Measurements from ENCODE around the gene SLC13A2.
"Not testable (repeated sequence)": the region's sequence is repeated elsewhere in the genome, so short reads cannot be mapped to it uniquely, and the experiment has no call there.

SLC13A2 gene

DNA sequence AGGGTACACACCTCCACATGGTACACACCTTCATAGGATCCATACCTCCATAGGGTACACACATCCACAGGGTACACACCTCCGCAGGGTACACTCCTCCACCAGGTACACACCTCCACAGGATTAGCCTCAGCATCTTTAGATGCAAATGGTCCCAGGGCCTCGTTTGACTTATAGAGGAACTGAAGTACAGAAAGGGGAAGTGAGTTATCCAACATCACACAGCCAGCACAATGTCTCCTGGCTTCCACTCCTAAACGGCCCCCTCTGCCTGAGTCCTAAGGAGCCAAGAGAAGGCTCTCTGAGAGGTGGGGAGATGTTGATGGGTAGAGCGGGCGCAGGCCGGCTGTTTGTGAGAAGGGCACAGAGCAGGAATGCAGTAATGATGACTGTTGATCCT, 44.7 kb downstream of the SLC13A2 start:
- no peak for DNase-seq (ENCODE audit: low read depth in 2 of 2)

DNA sequence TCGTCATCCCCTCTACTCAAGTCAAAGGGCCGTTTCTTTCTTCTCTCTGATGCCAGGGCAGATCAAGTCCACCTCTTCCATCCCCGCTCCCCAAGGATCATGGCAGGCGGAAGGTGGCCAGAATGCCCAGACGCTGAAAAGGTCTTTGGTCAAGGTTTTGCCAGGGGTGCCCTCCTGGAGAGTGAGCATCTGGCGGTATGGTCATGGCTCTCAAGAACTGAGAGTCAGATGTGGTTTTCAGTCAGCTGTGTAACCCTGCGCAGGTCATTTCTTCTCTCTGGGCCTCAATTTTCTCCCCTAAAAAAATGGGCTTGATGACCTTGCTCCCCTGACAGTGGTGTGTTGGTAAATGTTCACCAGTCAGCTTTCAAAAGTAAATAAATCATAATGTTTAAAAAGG, 45.1 kb downstream of the SLC13A2 start:
- DNase-seq (ENCODE audit: low read depth in 2 of 2) = no peak

DNA sequence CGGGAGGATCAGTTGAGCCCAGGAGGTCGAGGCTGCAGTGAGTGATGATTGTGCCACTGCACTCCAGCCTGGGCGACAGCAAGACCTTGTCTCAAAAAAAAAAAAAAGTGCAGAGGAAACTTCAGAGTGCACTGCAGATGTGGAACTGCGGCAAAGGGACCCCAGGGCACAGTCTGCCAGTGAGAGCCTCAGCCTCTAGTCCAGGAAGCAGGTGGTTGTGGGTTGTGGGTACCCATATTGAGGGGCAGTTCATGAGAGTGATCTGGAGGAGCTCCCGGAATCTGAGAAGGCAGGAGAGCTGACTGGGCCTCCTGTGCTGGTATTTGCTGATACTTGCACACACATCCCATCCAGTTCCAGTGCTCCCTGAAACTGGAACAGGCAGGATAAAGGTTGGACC, 45.8 kb downstream of the SLC13A2 start:
- DNase-seq (ENCODE audit: low read depth in 2 of 2) = no peak

DNA sequence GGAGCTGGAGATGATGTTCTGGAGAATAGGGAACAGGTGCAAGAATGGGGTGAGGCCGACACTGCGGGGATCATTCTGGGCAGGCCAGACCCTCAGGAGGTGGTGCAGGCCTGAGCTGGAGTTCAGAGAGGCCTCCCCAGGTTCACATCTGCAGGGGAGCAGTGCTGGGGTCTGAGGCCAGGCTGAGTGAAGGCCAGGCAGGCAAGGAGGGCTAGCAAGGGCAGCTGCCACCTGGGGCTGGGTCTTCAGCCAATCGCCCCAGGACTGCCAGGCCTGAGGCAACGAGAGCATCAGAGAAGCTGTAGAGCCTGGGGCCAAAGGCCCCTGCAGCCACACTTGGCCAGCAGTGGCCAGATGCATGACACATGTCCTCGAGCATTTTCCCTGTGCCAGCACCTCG, 47.2 kb downstream of the SLC13A2 start:
- no peak for DNase-seq (ENCODE audit: low read depth in 2 of 2)

DNA sequence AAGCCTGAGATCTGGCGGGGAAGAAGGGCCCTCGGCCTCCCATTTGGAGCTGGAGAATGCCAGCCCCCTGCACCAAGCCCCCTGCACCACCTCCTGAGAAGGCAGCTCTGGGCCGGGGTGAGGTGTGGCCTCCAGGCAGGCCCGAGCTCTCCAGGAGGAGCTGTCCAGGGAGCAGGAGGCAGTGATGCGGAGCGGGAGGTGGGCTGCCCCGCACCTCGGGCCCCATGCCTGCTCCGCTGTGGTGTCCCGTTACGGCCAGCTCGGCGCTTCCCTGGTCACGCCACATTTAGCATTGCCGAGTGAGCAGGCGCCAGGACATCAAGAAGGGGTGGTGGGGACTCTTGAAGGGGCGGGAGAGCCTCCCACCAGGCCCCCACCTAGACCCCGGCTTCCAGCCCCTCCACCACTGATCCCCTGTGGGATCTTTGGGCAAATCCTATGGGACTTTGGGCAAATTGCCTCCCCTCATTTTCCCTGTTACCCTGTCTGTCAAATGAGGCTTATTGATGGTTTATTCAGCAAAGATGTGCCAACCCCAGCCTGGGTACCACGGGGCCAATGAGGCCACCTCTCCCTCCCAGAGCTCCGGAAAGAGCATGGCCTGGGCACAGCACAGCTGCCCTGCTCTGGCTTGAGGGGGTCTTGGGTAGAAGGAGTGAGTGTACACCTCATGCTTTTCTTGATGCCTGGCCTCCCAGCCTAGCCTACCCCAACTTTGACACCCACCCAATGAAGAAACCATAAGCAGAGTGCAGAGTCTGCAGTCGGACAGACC, 48.1 kb downstream of the SLC13A2 start:
- no peak for DNase-seq (ENCODE audit: low read depth in 2 of 2)

DNA sequence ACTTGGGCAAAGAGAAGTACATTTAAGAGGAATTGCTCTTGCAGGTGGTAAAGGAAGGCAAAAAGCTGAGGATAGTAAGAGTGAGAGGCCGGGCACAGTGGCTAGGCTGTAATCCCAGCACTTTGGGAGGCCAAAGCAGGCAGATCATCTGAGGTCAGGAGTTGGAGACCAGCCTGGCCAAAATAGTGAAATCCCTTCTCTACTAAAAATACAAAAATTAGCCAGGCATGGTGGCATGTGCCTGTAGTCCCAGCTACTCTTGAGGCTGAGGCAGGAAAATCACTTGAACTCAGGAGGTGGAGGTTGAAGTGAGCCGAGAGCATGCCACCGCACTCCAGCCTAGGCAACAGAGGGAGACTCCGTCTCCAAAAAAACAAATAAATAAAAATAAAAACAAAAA, 48.8 kb downstream of the SLC13A2 start:
- not testable (repeated sequence) for DNase-seq (ENCODE audit: low read depth in 2 of 2)

DNA sequence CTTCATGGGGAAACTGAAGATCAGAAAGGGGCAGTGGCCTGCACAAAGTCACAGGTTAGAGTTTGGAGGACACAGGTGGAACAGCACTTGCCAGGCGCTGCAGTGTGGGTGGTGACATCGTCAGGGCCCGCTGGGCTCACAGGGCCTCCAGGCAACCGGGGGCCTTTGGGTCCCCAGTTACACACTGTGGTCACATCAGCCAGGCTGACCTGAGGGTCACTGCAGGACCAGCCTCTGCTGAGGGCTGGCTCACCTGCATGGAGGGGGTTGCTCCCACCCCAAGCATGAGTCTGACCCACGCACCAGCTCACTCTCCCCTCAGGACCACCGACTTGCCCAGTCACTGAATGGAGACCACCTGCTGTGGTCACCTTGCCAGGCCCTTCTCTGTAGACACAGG, 49.7 kb downstream of the SLC13A2 start:
- DNase-seq (ENCODE audit: low read depth in 2 of 2) = no peak

DNA sequence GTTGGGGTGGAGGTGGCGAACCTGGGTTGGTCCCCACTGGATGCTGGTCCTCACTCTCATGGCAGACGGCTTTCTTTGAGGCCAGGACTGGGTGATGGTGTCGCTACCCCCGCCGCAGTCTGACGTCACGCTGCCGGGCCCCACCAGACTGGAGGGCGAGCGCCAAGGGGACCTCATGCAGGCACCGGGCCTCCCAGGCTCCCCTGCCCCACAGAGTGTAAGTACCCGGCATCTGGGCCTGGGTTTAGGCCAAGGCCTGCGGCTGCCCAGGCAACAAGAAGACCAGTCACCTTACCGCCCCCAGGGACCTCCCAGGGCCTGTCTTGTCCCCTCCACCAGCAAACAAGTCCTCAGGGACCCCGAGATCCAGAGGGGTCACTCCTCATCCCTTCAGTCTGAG, 50.4 kb downstream of the SLC13A2 start:
- no peak for DNase-seq (ENCODE audit: low read depth in 2 of 2)

DNA sequence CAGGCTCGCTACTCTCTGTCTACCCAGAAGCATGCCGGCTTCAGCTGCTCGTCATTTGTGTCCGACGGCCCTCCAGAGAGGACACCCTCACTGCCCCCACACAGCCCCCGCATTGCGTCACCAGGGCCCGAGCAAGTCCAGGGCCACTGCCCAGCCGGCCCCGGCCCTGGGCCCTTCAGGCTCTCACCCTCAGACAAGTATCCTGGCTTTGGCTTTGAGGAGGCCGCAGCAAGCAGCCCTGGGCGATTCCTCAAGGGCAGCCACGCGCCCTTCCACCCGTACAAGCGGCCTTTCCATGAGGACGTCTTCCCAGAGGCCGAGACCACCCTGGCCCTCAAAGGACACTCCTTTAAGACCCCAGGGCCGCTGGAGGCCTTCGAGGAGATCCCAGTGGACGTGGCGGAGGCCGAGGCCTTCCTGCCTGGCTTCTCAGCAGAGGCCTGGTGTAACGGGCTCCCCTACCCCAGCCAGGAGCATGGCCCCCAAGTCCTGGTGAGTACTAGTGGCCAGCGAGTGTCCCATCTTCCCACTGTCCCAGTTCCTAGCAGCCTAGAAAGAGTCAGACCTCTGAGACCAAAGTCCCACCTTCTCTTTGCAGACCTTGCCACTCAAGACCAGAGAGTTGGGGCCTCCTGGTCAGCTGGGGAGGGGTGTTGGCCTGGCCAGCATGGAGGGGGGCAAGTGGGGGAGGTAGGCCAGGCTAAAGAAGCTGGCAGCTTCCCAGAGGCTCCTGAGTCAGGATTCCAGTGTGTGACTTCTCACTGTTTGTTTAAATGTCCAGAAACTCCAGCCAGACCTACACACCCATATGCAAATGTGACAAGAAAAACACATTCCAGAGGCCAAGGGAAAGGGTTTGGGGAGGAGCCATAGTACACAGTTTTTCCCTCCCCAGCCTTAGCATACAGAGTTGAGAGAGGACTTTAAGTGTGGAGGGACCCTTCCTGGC, 51.3 kb downstream of the SLC13A2 start:
- no peak for DNase-seq (ENCODE audit: low read depth in 2 of 2)

DNA sequence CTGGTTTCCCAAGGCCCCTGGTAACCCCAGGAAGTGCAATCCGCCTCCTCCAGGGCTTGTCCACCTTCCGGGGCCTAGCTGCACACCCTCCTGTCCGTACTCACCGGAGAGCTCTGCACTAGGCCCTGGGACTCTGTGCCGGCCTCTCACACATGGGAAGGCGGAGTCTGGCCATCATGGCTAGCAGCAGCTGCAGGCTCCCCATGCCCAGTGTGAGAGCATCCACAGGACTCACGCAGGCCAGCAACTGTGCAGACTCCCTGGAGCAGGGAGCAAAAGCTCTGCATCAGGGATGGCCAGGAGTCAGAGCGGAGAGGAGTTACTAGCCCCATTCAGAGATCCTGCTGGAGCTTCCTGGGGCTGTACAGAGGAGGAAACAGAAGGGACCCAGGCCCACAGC, 52.9 kb downstream of the SLC13A2 start:
- no peak for DNase-seq (ENCODE audit: low read depth in 2 of 2)

DNA sequence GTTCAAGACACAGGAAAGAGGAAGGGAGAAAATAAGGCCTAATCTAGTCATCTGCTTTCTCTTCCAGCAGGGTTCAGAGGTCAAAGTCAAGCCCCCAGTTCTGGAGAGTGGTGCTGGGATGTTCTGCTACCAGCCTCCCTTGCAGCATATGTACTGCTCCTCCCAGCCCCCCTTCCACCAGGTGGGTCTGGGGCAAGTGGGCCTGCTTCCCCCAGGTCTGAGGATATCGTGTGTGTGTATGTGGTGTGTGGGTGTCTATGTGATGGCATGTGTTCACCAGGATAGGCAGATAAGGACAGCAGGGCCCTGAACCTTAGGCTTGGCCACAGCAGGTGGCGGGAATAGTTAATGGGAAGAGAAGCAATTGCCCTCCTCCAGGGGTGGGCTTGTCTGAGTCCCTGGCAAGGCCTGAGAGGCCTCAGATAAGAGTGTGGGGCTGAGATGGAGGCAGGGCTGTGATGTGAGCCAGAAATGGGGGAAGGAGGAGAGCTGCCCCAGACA, 53.8 kb downstream of the SLC13A2 start:
- DNase-seq (ENCODE audit: low read depth in 2 of 2) = no peak

DNA sequence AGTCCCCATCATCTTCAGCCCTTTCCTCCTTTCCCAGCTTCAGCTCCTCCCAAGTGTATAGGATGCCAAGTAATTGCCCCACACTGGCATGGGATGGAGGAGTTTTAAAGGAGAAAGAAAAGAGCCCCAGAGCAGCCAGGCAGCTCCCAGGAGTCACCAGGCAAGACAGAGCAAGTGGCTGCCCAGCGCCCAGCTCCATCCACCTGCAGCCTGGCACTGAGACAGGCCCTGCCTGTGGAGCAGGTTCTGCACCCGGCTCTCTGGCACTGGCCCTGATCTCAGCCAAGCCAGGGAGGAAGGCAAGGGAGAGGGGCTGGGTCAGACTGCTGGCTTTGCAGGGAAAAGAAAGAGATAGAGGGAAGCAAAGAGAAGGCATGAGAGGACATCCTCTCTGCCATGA, 54.4 kb downstream of the SLC13A2 start:
- DNase-seq (ENCODE audit: low read depth in 2 of 2) = no peak

DNA sequence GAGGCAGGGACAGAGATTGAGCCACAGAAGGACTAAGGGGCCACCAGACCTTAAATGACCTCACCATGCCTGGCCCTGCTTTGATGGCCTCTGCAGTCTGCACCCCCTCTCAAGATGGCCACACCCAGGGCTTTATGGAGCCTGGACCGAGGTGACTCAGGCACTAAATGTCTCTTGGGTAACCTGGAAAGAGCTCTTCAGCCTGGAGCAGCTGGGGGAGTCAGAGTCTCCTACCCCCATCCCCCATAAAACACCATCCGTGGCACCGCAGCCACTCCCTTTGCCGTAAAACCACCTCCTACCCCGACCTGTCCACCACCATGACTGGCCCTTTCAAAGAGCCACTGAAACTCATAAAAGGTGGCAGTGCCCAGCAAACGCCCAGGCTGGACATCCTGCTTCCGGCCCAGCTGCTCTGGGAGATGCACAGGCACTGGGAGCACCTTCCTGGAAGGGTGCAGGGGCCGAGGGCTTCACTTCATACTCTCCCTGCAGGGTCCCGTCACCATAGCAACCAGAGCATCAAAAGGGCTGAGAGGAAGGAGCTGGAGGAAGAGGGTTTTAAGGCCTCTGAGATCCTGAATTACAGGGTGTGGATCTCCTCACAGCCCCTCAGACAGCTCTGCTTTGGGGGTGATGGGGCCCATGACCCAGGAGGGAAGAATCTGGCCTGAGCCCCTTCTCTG, 55.0 kb downstream of the SLC13A2 start:
- DNase-seq (ENCODE audit: low read depth in 2 of 2) = no peak

DNA sequence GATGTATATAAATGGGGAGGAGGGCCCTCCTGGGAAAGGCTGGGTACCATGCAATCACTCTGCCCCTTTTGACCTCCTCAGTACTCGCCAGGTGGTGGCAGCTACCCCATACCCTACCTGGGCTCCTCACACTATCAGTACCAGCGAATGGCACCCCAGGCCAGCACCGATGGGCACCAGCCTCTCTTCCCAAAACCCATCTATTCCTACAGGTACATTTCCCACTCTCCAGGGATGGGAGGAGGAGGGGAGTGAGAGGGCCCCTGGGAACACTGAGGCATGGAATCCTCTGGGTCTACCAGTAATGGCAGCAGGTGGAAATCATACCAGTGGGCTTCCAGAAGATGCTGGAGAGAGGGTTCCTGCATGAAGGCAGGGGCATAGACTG, 55.6 kb downstream of the SLC13A2 start:
- DNase-seq (ENCODE audit: low read depth in 2 of 2) = no peak

DNA sequence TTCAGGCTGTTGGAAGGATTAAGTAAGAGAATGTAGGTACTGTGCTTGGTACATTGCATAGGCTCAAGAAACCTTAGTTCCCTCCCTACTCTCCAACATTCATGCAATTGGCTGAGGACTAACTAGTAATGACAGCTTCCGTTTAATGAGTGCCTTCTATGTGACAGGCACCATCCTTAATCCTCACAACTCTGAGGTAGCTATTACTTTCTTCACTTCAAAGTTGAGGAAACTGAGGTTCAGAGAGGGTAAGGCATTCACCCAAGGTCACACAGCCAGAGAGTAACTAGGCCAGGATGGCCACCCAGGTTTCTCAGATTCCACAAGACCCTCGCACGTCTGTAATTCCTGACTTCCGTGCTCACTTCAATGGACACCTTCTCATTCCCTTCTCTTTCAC, 56.8 kb downstream of the SLC13A2 start:
- DNase-seq (ENCODE audit: low read depth in 2 of 2) = no peak

DNA sequence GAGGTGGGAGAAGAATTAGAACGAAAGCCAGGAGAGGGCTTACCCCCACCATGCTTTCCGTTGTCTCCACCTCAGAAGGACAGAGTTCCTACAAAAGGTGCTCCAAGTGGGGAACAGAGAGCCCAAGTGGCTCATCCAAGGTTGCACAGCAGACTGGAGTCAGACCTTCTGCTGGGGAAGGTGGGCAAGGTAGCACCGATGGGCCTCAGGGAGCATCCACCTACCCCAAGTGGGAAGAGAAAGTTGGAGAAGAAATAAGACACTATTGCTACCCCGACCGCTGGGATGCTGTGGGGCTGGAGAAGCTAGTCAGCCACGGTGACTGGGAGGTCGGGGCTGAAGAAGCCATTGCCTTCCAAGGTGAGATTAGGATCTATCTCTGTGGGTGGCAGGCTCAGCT, 57.5 kb downstream of the SLC13A2 start:
- DNase-seq (ENCODE audit: low read depth in 2 of 2) = no peak

DNA sequence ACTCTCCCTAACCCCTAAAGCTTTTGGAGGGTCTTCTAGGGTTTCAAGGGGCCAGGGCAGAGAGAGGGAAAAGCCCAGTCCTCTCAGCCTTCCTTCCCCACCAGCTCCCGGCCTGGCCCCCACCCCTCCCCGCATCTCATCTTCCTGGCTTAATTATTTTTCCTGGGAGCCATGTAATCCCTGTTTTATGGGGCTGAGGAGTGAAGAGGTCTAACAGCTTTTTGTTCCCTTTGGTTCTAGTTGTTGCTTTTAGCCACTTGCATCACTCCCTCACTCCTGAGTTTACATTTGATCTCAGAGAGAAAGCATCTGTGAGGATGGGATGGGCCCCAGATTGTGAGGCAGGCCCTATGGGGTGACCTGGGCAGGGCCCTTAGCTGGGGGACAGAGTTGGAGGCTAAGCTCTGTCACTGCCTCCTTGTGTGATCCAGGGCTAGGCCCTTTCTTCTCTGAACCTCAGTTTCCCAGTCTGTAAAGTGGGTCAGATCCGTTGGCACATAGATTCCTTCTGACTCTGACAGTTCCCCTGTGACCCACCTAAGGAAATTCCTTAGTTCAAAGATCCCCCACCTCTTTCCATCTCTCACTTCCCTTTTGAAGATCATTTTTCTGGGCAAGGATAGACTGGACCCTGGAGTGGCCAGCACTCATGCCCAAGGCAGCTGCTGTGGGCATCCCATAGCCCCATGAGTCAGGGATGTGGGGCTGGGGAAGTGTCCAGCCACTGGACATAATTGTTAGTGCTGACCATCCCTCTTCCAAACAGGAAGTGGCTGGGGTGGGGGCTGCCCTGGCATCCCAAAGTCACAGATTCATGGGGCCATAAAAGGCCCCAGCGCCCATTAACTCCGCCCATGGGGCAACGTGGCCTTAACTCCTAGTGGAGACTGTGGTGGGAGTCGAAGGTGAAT, 58.9 kb downstream of the SLC13A2 start:
- DNase-seq (ENCODE audit: low read depth in 2 of 2) = no peak

DNA sequence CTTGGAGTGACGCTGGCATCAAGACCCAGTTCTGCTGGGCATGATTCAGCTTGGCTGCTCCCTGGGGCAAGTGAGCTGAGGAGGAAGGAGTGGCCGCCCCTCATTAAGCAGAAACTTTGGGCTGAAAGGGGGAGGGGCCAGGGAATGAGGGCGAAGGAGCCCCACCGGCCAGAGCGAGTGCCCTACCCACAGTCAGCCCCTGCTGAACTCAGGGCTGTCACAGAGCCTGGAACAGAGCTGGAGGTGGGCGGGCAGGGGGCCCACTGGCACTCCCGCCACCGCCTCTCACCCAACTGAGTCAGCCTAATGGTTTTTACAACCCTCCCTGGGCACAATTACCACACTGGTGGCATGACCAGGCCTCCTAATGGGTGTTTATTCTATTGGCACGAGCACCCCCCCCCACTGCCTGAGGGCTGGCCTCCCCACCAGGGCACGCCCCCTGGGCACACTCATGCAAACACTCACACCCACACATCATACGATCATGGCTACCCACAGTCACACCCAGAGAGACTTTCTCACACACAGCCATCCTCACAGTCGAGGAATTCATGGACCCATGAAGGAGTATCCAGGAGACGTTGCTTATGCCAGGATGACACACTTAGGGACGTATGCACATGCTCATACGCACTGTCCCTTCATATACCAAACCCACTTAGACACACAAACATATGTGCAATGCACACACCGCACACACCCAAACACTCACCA, 59.8 kb downstream of the SLC13A2 start:
- no peak for DNase-seq (ENCODE audit: low read depth in 2 of 2)

DNA sequence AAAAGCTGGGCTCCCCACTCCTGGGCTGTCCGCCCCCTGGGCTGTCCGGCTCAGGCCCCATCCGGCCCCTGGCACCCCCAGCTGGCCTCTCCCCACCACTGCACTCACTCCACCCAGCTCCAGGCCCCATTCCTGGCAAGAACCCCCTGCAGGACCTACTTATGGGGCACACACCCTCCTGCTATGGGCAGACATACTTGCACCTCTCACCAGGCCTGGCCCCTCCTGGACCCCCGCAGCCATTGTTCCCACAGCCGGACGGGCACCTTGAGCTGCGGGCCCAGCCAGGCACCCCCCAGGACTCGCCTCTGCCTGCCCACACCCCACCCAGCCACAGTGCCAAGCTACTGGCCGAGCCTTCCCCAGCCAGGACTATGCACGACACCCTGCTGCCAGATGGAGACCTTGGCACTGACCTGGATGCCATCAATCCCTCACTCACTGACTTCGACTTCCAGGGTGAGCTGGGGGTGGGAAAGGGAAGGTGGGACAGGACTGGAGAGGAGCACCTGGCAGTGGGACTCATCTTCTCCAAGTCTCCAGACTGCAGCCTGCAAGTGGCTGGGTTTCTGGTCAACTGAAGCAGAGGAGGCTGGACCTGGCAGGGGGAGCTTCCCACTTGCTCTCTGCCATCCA, 61.4 kb downstream of the SLC13A2 start:
- no peak for DNase-seq (ENCODE audit: low read depth in 2 of 2)

Data from stimulated activated CD8-positive, alpha-beta memory T cell treated with anti-CD3 and anti-CD28 coated beads, Interleukin-2, amount 100 ng/mL, for 1 hour (primary cell).